ENCODE measurements around the gene PDE11A. TPM values are rescaled to one million over a fixed set of nuclear protein-coding genes. Genes with fewer than 3 reads are reported as not detected.

PDE11A gene
- total and polyA plus RNA-seq, 2 experiments from 2014 or later = 0.08 to 0.73 TPM

GRCh38 chr2:177689623-177690022 lies 383.0 kb downstream of the PDE11A start:
- Mint-ChIP-seq H3K36me3 (ENCODE audit: low read depth) (no peaks in the 10 kb centered on the region), H3K27ac (no peak overlapping the region), H3K4me1 (peaks cover 7% of the 10 kb centered on the region; the same call in 2 of the 3 replicates), H3K9me3 (no peaks in the 10 kb centered on the region), H3K27me3 (ENCODE audit: insufficient read depth, low read depth, poor library complexity) (peaks cover 7% of the 10 kb centered on the region), H3K4me3 (no peak overlapping the region)
- H4K20me1 ChIP-seq (replicated peaks; ENCODE audit: insufficient read depth) = no peaks in the 10 kb centered on the region; the same call in 1 of the 2 replicates
- H3K9me2 ChIP-seq (ENCODE audit: insufficient read depth) = no peaks in the 10 kb centered on the region
- TF ChIP-seq CREB1 (CRISPR knock-in tag; IDR thresholded peaks at IDR 0.05; ENCODE audit: low read depth) (no peak), EZH2phosphoT487 (IDR thresholded peaks at IDR 0.05; ENCODE audit: unreplicated experiment) (no peak), ZNF114 (CRISPR knock-in tag; IDR thresholded peaks at IDR 0.05) (no peak), STAT1 (IDR thresholded peaks at IDR 0.05; ENCODE audit: unreplicated experiment) (no peak), EZH2 (IDR thresholded peaks at IDR 0.05; ENCODE audit: low read depth, unreplicated experiment) (no peak), NANOG (IDR thresholded peaks at IDR 0.05; ENCODE audit: borderline replicate concordance) (no peak), POLR2AphosphoS5 (IDR thresholded peaks at IDR 0.05; ENCODE audit: low read depth) (no peak), JUNB (IDR thresholded peaks at IDR 0.05; ENCODE audit: unreplicated experiment) (no peak), ETS1 (IDR thresholded peaks at IDR 0.05) (no peak), ZNF331 (CRISPR knock-in tag; IDR thresholded peaks at IDR 0.05; ENCODE audit: low read depth) (no peak), ZNF462 (CRISPR knock-in tag; IDR thresholded peaks at IDR 0.05) (no peak)
- TF ChIP-seq, protein P1, sequence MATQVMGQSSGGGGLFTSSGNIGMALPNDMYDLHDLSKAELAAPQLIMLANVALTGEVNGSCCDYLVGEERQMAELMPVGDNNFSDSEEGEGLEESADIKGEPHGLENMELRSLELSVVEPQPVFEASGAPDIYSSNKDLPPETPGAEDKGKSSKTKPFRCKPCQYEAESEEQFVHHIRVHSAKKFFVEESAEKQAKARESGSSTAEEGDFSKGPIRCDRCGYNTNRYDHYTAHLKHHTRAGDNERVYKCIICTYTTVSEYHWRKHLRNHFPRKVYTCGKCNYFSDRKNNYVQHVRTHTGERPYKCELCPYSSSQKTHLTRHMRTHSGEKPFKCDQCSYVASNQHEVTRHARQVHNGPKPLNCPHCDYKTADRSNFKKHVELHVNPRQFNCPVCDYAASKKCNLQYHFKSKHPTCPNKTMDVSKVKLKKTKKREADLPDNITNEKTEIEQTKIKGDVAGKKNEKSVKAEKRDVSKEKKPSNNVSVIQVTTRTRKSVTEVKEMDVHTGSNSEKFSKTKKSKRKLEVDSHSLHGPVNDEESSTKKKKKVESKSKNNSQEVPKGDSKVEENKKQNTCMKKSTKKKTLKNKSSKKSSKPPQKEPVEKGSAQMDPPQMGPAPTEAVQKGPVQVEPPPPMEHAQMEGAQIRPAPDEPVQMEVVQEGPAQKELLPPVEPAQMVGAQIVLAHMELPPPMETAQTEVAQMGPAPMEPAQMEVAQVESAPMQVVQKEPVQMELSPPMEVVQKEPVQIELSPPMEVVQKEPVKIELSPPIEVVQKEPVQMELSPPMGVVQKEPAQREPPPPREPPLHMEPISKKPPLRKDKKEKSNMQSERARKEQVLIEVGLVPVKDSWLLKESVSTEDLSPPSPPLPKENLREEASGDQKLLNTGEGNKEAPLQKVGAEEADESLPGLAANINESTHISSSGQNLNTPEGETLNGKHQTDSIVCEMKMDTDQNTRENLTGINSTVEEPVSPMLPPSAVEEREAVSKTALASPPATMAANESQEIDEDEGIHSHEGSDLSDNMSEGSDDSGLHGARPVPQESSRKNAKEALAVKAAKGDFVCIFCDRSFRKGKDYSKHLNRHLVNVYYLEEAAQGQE (IDR thresholded peaks at IDR 0.05; ENCODE audit: unreplicated experiment) = no peak
- TF ChIP-seq, protein P2, sequence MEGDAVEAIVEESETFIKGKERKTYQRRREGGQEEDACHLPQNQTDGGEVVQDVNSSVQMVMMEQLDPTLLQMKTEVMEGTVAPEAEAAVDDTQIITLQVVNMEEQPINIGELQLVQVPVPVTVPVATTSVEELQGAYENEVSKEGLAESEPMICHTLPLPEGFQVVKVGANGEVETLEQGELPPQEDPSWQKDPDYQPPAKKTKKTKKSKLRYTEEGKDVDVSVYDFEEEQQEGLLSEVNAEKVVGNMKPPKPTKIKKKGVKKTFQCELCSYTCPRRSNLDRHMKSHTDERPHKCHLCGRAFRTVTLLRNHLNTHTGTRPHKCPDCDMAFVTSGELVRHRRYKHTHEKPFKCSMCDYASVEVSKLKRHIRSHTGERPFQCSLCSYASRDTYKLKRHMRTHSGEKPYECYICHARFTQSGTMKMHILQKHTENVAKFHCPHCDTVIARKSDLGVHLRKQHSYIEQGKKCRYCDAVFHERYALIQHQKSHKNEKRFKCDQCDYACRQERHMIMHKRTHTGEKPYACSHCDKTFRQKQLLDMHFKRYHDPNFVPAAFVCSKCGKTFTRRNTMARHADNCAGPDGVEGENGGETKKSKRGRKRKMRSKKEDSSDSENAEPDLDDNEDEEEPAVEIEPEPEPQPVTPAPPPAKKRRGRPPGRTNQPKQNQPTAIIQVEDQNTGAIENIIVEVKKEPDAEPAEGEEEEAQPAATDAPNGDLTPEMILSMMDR (conservative IDR thresholded peaks at IDR 0.05; ENCODE audit: low read depth in 2 of 2) = no peak
- H3F3A ChIP-seq (replicated peaks; ENCODE audit: low read depth) = no peaks in the 10 kb centered on the region
- no peak overlapping the region for H3K4me3 ChIP-seq
- no peak overlapping the region for H2AFZ ChIP-seq
- no peak overlapping the region for H3K27ac ChIP-seq (ENCODE audit: low read depth)
- no peaks in the 10 kb centered on the region for H3K36me3 ChIP-seq (ENCODE audit: insufficient read depth)
- 0 out of 2 replicates have a peak, but pooled peaks cover 6% of the 10 kb centered on the region for H3K4me1 ChIP-seq (ENCODE audit: insufficient read depth)
- no peaks in the 10 kb centered on the region for H3K27me3 ChIP-seq (ENCODE audit: insufficient read depth)
- DNase-seq (ENCODE audit: low spot score) = no peak
- peak; percentile 44; the same call in 1 of the 3 replicates for ATAC-seq
- no peaks in the 10 kb centered on the region for H3K79me2 ChIP-seq (replicated peaks; ENCODE audit: insufficient read depth)
- H3K4me2 ChIP-seq = no peak overlapping the region
